Islet of Langerhans (tissue), 1 donor: ENCODE data around the gene FAM193A.
"Not testable (repeated sequence)": the region's sequence is repeated elsewhere in the genome, so short reads cannot be mapped to it uniquely, and the experiment has no call there.

Experiments
- FAIRE-seq: peaks from one replicate; lab custom pipeline; 2011; peaks lifted over from hg19 to GRCh38; lab: Jason Lieb, UNC

The FAM193A gene

DNA sequence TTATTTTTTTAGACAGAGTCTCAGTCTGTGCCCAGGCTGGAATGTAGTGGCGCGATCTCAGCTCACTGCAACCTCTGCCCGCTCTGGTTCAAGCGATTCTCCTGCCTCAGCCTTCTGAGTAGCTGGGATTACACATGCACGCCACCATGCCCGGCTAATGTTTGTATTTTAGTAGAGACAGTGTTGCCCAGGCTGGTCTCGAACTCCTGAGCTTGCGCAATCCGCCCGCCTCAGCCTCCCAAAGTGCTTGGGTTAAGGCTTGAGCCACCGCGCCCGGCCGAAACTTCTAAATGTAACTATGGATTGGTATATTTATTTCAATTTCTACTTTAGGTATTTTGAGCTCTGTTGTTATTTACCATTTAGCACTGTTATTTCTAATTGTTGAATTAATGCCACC is 79.4 kb downstream of the FAM193A start:
- no peak for FAIRE-seq

DNA sequence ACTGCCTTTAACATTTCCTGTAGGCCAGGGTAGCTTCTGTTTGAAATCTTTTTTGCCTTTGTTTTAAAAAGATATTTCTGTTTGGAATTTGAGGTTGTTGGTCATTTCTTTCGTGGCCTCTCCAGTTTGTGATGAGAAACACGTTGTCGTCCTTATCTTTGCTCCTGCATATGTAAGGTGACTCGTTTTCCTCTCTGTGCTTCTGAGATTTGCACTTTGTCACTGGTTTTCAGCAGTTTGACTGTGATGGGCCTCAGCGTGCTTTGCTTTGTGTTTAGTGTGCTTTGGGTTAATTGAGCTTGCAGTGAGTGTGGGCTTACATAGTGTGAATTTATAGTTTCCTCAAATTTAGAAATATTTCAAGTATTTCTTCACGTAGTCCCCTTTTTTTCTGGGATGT is 81.5 kb downstream of the FAM193A start:
- no peak for FAIRE-seq

DNA sequence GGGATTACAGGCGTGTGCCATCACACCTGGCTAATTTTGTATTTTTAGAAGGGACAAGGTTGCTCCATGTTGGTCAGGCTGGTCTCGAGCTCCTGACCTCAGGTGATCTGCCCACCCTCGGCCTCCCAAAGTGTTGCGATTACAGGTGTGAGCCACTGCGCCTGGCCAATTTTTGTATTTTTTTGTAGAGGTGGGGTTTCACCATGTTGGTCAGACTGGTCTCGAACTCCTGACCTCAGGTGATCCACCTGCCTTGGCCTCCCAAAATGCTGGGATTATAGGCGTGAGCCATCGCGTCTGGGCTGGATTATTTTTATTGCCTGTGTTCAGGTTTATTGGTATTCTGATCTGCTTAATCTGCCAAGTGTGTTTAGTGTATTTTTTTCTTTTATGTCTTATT is 82.3 kb downstream of the FAM193A start:
- FAIRE-seq, result not testable (repeated sequence)

DNA sequence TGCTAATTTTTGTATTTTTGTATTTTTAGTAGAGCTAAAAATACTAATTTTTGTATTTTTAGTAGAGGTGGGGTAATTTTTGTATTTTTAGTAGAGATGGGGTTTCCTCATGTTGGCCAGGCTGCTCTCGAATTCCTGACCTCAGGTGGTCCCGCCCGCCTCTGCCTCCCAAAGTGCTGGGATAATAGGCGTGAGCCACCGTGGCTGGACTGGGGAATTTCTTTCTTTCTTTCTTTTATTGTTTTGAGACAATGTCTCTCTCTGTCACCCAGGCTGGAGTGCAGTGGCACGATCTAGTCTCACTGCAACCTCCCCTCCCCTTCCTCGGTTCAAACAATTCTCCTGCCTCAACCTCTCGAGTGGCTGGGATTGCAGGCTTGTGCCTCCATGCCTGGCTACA is 83.0 kb downstream of the FAM193A start:
- no peak for FAIRE-seq

DNA sequence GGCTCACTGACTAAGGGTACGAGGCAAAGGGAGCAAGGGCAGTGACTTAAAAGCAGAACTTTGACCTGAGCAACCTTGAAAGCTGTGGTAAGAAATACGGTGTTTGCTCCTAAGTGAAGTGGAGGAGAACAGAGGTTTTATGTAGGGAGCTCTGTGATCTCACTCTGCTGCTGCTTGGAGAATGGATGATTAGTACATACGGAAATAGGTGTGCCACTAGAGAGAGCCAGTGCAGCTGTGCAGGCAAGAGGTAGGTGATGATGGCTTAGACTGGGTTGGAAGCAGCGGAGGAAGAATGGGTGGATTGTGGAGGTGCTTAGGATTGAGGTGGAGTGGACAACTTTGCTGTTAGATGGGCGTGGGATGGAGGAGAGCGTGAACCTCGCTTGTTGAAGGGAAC is 85.0 kb downstream of the FAM193A start:
- no peak for FAIRE-seq

DNA sequence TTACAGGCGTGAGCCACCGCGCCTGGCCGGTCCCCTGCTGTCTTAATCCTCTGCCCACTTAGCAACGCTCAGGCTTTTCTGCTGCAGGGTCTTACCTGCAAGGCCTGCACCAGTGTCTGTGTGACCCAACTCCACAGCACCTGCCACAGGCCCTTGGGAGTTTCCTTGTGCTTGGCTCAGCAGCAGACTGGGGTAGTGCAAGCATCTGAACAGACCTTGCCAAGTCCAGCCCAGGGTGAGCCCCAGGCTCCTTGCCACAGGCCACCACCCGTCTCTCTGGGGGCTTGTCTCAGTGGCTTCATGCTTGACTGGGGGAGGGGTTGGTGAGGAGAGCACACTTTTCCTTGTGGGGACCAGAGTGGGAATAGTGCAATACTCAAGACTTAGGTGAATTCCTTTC is 87.0 kb downstream of the FAM193A start:
- FAIRE-seq, result no peak

DNA sequence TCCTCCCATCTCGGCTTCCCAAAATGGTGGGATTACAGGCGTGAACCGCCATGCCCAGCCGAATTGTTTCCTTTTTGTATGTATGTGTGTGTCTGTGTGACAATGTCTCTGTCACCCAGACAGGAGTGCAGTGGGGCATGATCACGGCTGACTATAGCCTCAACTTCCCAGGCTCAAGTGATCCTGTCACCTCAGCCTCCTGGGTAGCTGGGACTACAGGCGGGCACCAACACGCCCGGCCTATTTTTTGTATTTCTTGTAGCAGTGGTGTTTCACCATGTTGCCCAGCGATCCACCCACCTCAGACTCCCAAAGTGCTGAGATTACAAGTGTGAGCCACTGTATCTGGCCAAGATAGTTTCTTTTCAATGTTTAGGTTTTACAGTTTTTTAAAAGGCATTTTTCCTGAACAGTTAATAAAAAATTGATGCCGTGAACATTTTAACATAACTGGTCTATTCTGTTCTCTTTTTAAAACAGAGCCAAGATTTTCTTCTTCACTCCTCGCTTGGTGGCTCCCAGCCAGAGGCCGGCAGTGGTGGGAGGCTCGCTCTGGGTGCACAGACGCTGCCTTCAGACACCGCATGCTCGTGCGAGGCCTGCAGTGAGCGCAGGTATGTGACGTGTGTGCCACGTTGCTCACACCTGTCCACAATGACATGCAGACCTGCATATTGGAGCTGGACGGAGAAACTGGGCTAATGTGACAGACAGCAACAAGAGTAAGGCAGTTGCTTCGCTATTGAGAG is 88.5 kb downstream of the FAM193A start:
- no peak for FAIRE-seq

DNA sequence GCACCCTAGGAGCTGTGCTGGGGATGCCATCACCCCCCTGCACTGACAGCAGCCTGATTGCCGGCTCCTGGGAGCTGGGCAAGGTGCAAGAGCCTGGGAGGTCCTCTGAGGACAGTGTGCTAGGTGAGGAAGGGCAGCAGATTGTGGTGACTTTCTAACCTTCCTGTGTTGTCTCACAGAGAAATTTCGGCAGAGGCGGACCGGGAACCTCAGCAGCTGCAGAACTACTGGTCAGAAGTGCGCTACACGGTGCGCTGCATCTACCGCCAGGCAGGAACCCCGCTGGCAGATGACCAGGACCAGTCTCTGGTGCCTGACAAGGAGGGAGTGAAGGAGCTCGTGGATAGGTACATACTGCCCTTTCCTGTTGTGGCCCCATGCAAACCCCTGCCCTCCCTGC is 89.8 kb downstream of the FAM193A start:
- FAIRE-seq, result no peak

DNA sequence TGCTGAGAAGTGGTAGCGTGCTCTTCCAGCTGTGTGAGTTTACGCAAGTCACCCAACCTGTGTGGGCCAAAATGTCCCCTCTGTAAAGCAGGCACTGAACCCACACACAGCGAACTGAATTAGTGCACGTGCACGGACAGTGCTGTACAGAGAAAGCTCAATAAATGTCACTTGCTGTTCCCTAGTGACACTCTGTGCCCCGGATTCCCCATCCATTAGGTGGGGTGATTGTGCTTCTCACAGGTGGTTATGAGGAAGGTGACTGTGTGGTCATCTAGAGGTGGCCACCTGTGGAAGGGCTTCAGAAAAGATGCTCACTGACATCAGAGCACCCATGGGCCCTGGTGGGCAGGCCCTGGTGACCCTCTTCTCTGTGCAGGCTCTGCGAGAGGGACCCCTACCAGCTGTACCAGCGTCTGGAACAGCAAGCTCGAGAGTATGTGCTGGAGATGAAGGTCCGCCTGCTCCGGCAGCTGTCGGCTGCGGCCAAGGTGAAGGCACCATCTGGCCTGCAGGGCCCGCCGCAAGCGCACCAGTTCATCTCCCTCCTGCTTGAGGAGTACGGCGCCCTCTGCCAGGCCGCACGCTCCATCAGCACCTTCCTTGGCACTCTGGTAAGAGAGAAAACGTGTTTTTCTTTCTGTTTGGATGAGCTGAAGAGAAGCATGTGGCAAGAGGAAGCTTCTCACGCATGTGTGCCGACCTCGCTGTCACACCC is 94.3 kb downstream of the FAM193A start:
- FAIRE-seq, result no peak

DNA sequence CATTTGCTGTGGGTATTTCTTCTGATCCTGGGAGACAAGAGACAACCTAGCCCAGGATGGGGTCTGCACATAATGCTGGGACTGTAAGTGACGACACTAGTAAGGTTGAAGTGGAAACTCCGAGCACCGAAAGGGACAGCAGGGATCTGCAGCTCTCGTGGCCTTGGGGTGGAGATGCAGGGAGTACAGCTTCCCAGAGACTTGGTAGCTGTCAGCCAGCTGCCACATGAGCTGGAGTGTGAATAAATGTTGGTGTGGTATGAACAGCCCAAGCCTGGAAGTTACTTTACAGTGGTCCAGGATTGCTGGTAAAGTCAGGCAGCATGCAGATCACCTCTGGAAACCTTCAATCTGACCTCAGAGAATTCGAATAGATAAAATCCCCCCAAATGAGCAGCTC is 97.6 kb downstream of the FAM193A start:
- no peak for FAIRE-seq

DNA sequence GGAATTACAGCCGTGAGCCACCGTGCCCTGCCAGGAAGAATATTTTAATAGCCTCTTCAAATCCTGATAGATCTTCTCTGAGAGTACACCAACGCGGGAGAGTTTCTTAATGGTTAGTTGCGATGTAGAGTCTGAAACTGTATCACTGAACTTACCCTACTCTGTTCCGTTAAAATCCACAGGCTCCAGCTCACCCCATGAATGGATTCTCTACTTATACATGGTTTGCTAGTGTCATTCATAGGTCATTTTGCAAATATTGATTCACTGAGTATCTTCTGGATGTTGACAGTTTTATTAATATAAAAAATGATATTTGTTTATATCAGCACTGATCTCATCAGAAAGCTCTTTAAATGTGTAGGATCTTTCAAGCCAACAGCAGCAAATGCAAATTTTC is 99.9 kb downstream of the FAM193A start:
- no peak for FAIRE-seq

DNA sequence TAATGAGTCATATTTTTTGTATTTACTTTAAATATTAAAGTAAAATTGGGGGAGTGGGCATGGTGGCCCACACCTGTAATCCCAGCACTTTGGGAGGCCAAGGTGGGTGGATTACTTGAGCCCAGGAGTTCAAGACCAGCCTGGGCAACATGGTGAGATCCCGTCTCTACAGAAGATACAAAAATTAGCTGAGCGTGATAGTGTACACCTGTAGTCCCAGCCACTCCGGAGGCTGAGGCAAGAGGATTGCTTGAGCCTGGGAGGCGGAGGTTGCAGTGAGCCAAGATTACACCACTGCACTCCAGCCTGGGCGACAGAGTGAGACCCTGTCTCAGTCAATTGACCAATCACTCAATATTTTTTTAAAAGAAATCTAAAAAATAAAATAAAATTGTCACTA is 100.5 kb downstream of the FAM193A start:
- not testable (repeated sequence) for FAIRE-seq

DNA sequence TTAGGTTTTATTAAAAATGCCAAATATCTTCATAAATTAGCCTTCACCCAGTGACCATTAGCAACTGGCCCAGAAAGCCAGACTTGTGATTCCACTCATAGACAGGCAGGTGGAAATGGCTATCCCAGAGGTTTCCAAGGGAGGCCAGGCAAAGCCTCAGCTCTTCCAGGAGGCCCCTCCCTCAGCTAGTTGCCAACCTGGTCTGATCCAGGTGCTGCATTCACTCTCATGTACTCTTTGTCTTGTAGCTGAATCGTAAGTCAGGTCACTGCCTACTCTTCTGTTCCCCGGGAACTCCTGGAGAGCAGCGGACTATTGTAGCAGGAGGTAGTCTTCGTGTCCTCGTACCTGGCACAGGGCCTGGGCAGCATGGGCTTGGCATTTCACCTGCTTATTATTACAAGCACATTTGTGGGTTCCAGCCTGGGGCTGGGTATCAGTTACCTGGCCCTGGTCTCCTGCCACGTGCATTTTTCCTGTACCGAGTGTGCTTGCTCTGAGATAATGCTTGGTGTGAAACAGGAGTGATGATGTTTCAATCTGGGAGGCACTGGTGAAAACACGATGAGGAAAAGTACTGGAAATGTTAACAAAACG is 101.6 kb downstream of the FAM193A start:
- no peak for FAIRE-seq

DNA sequence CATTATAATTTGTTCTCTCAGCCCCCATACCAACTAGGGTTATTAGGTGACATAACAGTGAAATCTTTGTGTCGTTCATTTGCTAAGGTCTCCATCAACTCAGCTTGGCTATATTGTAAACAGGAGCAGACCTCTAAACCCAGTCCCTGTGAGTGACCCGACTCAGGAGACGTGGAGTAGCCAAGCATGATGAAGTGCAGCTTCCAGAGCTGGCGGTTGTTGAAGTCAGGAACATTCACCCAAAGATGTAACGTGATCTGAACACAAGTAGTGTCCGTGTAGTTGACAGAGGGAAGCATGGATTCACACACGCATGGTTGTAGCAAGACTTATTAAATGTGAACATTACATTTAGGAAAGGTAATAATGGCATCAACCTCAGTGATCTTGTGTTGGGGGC is 102.3 kb downstream of the FAM193A start:
- no peak for FAIRE-seq

DNA sequence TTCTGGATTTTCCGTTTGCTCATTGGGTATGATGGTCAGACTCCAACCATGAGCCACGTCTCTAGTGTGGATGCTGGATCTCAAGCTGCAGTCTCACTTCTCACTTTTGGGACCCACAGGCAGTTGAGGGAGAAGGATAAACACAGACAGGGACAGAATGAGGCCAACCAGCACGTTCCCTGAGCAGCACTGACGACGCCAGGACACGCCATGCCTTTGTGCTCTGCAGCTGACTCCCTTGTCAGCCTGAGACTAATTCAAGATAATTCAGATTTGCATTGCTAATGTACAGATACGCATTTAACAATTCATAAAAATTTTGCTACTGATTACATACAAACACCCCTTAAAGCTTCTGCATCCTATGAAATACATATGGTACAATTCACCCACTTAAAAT is 106.5 kb downstream of the FAM193A start:
- no peak for FAIRE-seq

DNA sequence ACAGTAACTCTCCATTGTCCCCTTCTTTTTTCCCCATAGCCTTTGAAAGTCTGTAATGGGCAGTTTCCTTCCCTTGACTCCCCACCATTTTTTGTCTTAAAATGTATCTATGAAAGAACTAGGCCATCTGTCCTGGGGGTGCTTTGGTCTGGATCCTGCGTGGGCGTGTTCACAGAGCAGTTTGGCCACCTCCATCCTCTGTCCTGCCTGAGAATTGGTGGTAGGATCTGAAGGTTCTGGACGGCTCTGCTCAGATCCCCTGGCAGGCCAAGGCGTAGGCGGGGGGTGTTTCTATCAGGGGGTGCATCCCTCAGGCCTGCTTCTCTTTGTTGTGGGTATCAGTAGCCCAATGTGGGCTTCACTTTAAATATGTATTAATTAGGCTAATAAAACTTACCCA is 107.1 kb downstream of the FAM193A start:
- no peak for FAIRE-seq

DNA sequence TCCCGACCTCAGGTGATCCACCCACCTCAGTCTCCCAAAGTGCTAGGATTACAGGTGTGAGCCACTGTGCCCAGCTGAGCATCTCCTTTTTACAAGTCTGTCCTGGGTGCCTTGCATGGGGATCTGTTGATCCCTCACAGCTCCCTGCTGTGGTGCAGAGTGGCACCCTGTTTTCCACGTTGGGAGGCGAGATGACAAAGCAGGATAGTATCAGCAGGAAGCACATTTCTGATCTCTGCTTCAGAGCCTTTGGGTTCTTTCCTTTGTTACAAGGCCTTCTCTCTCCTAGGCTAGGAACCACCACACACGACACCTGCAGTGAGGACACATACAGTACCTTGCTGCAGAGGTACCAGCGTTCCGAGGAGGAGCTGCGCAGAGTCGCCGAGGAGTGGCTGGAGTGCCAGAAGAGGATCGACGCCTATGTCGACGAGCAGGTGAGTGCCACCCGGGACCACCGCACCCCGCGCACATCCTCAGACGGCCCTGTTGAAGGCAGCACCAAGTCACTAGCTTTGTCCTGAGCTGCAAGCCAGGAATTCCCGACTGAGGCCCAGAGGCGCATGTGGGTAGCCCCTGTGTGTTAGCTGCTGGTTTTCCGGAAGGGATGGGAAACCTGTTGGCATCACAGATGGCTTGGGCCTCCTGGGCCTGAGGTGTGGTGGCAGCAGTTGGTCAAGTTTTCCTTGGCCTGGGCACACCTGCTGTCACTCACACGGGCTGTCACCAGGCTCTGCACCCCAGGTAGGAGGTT is 110.1 kb downstream of the FAM193A start:
- FAIRE-seq, result no peak

DNA sequence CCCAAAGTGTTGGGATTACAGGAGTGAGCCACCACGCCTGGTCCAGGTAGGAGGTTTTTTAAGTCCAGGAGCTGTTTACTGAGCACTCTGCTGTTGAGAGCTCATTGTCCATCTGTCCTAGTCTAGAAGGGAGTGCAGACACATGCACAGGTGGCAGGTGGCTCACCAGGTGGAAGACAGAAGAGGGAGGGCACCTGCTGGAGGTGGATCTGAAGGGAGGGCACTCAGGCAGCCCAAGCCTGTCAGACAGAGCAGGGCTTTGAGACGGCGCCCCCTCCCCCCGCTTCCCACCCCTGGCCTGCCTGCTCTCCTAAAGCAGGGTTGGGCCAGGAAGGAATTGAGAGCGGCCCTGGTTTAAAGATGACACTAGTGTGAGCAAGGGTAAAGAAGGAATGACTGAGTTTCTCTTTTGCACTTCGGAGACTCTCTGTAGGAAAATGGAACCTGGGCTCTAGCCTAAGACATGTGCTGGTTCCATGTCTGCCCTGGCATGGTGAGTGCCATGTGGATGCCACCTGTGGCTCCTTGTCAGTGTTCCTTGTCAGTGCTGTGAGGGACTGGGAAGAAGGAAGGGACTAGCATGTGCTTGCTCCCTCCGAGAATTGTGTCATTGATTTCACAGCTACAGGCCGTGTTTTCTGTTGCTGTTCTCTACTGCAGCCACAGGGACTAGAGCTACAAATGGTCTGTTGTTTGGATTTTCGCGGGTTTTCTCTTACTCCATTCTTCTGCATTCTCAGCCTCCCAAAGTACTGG is 111.1 kb downstream of the FAM193A start:
- FAIRE-seq, result no peak

DNA sequence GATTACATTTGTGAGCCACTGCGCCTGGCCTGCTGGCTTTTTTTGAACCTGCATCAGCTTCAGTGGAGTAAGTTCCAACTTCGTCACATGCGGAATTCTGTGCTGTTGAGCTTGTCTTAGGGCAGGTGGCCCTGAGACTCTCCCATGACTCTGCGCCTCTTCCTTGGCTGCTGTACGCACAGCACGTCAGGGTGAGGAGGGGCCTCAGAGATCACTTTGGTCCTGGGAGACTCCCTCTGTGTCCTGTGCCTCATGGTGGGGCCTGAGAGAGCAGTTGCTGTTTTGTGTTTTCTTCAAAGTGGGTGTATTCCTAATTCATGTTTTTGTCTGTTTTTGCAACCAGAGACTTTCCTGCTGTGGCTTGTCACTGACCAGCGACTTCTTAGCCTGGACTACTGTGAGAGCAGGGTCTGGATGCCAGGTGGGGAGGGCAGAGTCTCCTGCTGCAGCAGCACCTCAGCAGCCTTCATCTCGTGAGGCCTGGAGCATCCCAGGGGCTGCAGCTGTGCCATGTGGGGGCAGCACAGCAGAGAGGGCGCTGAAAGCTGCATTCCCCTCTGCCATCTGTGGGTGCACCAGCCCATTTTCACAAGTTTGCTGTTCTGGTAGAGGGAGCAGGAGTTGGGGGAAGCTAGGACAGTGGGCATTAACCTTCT is 111.8 kb downstream of the FAM193A start:
- FAIRE-seq, result no peak

DNA sequence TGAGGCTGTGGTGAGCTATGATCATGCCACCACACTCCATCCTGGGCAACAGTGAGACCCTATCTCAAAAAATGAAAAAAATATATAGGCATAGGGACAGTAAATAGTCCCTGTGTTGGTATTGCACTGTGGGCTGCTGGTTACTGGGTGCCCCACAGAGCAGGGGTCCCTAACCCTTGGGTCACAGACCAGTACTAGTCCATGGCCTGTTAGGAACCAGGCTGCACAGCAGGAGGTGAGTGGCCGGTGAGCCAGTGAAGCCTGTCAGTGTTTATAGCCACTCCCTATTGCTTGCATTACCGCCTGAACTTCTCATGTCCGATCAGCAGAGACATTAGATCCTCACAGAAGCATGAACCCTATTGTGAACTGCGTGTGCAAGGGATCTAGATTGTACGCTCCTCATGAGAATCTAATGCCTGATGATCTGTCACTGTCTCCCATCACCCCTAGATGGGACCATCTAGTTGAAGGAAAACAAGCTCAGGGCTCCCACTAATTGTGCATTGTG is 113.2 kb downstream of the FAM193A start:
- no peak for FAIRE-seq

DNA sequence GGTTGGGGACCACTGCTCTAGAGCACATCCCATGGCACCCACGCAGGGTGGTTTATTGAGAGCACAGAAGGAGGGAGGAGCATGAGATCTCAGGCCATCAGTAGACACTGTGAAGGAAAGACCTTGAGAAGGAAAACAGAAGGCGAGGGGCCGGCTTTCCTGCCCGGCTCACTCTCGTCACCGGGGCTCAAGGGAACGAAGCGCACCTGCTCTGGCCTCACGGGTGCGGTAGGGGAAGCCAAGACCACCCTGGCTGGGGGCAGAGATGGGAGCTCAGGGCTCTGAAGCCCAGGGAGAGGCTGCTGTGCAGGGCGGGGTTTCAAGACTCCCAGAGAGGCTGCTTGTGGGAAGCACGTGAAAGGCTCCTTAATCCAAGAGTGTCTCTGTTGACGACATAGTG is 113.8 kb downstream of the FAM193A start:
- FAIRE-seq, result no peak
